ENCODE results near the gene SP5.

DNA sequence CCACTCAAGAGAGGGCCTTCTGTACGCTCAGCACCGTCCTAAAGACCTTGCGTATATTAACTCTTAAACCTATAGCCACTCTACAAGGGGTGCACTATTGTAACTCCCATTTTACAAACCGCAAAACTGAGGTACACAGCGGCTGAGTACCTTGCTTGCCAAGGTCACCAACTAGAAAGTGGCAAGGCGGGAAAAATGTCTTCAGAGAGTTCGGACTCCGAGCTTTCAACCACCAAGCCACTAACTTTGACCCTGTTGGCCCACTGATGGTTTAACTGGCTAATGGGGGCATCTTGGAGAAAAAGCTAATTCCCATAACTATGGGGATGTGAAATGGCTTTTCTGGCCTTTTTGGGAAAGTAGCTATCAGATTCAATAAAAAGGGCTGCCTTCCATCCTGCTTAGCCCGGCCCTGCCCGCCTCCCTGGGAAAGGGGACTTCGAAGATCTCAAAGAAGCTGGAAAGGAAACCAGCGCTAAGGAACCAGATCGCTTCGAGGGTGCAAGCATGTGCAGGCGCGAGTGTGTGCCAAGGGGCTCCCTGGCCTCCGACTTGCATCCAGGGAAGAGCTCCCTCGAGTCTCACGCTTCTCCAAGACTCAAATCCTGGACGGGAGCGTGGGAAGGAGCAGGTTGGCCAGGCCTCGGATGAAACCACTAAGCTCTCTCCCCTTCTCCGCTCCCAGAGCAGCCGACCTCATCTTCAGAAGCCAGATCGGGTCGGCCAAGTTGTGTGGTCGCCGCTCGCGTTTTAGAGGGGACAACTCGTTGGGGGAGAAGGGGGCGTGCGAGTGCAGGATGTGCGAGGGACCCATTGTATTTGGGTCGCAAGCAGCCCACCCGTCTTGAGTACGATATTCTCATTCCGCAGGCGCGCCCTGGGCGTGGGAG is 2.2 kb upstream of the SP5 start:
- TF ChIP-seq SPI1 (IDR thresholded peaks at IDR 0.05; ENCODE audit: low read depth, low read length) (no peak), PAX5 (IDR thresholded peaks at IDR 0.05; ENCODE audit: insufficient read depth, low read length, severe bottlenecking) (no peak), POLR2A (IDR thresholded peaks at IDR 0.05; ENCODE audit: low read depth, low read length) (no peak)

Data from GM12891 (cell line).